Midbrain (tissue), 1 donor: ENCODE data around the gene RSL1D1.
A peak's percentile ranks its signal among the peaks of the same experiment; 100 is the strongest.
"Not testable (repeated sequence)": the region's sequence is repeated elsewhere in the genome, so short reads cannot be mapped to it uniquely, and the experiment has no call there.

Source experiments
- DNase-seq: peaks from one replicate; lab custom pipeline; 2025; lab: John Stamatoyannopoulos, UW

The RSL1D1 gene

DNA sequence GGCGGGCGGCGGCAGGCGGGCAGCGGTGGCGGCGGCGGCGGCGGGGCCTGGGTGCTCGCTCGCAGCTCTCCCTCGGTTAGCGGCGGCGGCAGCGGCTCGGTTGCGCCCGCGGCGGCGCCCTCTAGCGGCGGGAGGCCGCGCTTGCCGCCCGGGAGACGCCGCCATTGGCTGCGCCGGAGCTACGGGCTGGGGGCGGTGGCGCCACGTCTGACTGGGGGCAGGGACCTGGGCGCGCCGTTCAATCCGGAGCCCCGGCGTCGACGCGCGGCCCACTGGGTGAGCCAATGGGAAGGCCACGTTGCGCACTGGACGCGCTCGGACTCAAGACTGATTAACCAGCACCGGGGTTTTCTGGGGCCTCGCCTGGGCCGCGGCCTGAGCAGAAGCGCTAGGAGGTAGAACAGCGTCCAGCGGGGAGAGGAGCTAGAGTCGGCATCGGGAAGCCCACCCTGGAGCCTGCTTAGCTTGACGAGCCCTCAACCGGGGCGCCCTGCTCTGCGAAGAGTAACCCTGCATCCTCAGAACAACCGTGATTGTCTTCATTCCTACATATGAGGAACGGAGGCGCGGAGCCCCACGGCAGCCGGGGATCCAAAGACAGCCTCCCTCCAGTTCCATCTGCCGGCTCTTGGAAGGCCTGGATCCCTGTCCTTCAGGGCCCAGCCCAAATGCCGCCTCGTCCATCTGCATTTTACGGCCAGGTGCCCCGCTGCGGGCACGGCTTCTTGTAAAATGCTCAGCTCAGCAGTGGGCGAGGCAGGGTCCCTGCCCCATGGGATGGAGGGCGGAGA is 54.0 kb downstream of the RSL1D1 start, which contains the start of gene ZC3H7A:
Gene ZC3H7A, minus strand, starts transcription at position 93 of the 791 bp plus-strand sequence. CDS start 14,904 bp downstream, outside the sequence.
- DNase-seq = peak; percentile 97

DNA sequence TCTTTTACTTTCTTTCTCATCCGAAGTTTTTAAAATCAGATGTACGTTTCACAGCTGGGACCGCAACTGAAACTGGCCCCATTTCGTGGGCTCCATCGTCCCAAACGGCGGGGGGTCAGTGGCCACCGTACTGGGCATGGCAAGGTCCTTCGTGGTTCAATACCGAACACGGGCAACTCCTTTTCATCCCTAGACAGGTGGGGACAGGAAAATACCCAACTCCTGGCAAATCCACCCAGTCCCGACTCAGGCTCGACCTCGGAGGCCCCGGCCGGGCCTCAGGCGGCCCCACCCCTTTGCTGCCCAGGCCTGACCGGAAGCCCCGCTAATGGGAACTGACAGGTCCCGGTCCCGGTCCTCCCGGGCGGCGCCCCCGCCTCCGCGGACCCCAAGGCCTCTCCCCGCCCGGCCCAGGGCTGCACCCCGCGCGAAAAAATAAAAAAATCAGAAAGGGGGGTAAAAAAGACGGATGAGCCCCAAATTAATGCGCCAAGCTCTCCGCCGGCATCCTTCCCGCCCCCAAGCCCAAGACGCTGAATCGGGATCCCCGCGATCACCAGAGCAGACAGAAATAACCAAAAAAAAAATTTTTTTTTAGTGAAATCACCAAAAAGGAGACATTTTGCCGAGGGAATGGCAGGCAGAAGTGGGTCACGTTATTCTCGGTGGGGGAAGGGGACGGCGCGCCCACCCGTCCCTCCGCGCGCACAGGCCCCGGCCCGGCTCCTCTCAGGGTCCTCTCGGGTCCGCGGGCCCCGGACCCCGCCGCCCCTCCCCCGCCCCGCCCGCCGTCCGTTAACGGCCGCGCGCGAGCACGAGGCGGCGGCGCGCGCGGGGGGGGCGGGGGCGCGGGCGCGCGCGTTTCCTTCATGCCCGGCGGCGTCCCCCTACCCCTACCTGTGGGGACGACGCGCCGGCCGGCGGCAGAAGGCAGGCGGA is 54.8 kb downstream of the RSL1D1 start:
- DNase-seq = peak; percentile 41

DNA sequence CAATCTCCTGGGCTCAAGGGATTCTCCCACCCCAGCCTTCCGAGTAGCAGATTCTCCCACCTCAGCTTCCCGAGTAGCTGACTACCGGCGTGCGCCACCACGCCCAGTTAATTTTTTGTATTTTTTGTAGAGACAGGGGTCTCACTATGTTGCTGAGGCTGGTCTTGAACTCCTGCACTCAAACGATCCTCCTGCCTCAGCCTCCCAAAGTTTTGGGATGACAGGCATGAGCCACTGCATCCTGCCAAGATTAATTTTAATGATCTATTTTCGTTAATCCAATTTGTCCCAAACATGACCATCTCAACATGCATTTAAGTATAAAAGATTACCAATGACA is 55.5 kb downstream of the RSL1D1 start:
- DNase-seq = no peak

DNA sequence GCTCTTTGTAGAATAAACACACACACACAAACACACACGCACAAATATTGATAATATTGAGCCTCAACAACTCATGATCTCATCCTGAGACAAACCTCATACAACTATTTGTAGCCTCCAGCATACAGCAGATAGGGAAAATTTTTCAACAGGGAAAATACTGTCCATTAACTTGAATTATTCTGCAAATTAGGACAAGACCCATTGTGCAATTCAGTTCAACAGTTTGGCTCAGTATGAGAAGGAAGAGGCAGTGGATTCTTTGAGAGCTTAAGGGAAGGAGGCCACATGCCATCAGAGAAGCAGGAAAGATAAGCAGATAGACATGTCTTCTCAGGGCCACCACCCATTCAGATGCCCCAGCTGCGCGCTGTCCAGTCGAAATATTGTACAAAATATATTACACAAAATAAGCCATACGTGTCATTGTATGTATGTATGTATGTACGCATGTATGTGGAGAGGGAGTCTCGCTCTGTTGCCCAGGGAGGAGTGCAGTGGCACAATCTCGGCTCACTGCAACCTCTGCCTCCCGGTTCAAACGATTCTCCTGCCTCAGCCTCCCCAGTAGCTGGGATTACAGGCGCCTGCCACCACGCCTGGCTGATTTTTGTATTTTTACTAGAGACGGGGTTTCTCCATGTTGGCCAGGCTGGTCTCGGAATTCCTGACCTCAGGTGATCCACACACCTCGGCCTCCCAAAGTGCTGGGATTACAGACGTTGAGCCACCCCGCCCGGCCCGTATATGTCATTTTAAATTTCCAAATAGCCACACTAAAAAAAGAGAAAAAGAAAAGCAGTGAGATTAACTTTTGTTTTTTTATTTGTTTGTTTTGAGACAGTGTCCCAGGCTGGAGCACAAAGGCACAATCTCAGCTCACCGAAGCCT is 56.1 kb downstream of the RSL1D1 start:
- DNase-seq = no peak

DNA sequence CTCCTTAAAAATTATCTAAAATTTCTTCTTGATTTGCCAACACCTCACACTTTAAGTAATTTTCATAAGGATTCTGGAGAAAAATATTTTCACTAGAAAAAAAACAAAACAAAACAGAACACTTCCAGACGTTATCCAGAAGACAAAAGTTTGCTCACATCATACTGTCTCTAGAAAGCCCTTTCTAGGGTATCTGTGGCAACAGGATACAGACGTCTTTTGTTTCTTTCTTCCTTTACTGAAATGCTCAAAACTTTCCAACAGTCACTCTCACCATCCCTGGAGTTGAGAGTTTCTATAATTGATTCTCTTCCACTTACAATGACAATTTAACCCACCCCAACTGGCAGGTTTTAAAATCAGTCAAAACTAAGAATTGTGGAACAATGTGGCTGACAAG is 56.9 kb downstream of the RSL1D1 start:
- DNase-seq = no peak

DNA sequence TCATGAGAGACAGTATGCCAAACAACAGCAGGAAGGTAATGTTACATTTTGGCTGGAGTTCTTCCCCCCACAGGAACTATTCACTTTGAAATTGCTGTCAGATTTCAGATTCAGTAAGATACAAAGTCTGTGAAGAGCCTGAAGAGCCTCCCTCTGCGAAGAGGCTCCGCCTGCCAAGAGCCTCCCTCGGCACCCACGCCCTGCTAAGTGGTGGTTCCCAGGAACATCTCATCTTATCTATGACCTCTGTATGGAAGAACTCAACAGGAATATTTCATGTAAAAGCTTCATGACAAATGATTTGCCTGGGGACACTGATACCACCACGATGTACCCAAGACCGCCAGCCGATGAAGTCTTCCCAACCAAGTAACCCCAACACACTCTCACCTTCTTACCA is 57.5 kb downstream of the RSL1D1 start:
- DNase-seq = no peak

DNA sequence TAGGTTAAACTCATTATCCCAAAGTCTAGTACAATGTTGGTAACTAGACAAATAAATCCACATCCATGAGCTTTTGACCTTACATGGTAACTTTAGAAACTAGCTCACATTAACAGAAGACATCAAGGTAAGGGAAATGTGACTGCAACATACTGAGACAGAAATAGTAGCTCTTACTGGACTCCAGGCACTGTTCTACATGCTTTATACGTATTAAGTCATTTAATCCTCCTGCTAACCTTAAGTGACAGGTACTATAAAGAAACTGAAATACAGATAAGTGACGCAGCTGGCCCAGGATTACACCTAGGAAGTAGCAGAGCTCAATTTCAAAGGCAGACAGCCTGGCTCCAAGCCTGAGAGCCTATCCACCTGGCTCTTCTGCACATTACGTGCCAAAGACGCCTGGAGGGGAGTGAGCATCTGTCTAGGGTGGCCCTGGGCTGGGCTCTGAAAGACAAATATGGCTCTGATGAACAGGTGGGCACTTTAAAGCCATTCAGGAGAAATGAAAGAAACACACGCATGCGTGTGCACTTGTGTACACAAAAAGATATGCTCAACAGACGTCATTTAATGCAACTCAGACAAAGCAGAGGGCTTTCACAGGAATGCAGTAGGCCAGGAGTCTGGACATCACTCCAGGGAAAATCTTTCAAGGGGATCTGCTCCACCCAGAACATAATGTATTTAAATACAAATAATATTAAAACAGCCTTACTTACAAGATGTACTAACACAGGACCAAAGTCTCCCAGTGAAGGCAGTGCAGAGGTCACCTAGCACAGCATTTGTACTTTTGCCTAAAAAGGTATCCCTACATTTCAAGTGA is 58.7 kb downstream of the RSL1D1 start:
- DNase-seq = no peak

DNA sequence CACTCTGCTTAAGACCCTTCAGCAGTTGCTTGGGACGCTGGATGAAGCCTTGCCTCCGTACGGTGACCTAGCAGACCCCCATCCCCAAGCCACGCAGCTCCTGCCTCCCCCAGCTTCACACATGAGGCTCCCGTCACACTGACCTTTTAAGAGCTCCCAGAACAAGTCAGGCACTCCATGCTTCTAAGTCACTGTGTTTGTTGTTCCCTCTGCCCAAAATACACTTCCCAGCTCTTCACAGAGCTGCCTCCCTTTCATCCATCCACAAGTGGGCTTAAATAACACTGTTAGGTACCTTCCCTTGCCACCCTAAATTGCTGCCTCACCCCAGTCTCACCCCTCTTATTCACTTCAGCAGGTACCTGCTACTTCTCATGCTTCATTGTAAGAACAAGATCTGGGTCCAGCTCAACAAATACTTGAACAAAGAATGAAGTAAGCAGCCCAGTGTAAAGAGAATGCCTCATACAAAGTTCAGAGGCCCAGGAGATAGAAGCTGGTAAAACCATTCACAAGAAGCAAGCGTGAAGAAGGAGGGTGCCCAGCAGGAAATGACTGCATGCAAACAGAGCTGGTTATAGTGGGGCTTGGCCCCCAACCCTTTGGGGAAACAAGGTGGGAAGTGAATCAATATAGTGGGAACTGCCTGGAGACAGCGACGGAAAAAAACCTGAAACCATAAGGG is 60.1 kb downstream of the RSL1D1 start:
- DNase-seq = no peak

DNA sequence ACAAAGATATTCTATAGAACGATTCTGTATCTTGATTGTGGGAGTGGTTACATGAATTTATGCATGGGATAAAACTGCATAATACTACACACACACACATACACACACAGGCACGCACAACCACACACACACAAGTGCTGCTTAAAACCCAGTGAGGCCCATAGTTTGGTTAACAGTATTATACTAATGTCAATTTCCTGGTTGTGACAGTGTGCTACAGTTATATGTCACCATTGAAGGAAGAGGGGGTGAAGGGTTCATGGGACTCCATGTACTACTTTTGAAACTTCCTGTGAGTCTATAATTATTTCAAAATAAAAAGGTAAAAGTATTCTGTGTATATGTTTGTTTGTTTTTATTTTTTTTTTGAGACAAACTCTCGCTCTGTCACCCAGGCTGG is 62.4 kb downstream of the RSL1D1 start:
- no peak for DNase-seq

DNA sequence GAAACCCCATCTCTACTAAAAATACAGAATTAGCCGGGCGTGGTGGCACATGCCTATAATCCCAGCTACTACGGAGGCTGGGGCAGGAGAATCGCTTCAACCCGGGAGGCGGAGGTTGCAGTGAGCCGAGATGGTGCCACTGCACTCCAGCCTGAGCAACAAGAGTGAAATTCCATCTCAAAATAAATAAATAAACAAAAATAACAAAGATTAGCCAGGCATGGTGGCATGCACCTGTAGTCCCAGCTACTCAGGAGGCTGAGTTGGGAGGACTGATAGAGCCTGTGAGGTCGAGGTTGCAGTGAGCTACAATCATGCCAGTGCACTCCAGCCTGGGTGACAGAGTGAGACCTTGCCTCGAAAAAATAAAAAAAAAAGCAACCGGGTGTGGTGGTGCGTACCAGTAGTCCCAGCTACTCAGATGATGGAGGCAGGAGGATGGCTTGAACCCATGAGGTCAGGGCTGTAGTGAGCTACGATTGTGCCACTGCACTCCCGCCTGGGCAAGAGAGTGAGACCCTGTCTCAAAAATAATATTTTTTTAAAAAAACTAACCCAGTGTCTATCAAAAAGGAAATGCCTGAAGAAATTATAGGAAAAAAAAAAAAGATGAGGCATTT is 66.3 kb downstream of the RSL1D1 start:
- DNase-seq = not testable (repeated sequence)

DNA sequence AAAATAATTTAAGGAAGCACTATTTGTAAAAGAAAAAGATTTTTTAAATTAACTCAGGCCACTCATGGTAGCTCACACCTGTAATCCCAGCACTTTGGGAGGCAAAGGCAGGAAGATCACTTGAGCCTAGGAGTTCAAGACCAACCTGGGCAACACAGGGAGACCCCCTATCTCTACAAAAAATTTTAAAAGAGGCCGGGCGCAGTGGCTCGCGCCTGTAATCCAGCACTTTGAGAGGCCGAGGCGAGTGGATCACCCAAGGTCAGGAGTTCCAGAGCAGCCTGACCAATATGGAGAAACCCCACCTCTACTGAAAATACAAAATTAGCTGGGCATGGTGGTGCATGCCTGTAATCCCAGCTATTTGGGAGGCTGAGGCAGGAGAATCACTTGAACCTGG is 67.0 kb downstream of the RSL1D1 start:
- not testable (repeated sequence) for DNase-seq

DNA sequence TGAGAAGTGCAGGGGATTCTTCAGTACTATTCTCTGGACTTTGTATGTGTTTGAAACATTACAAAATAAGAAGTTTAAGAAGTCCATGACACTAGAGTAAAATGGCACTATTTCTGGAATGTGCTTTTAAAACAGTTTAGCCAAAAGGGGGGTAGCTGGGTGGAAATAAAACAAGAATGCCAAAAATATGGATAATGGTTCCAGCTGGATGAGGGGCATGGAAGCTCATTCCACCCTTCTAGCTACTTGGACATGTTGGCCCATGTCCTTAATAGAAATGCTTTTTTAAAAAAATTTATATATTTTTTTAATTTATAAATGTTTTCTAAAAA is 67.3 kb downstream of the RSL1D1 start:
- DNase-seq = no peak
